H1 (cell line): ENCODE data around the gene TENT4B. TPM values are rescaled to one million over a fixed set of nuclear protein-coding genes. Genes with fewer than 3 reads are reported as not detected.

ENCODE experiments used
- CTCF ChIA-PET: fragments of 300-600 bp; sonication (Branson Sonifier 250); formaldehyde crosslinking; loops from one replicate; lab custom pipeline; 2021; ENCODE audit not compliant: partially characterized antibody; lab: Charles Lee
- POLR2A ChIA-PET: fragments of 300-600 bp; sonication (Branson Sonifier 250); formaldehyde crosslinking; loops from one replicate; lab custom pipeline; 2021; ENCODE audit warnings: inconsistent platforms; ENCODE audit not compliant: partially characterized antibody; lab: Charles Lee
- DNase-seq, 2 experiments: peaks; one replicate each; pipeline versions ENCODE4 v3.0.0 to v3.0.0-alpha.2; 2010 to 2022; ENCODE audit warnings: low spot score in 2 of 2, low read depth in 1 of 2, mixed read lengths in 1 of 2
- FAIRE-seq: peaks from 2 replicates; lab custom pipeline; 2011; peaks lifted over from hg19 to GRCh38; lab: Jason Lieb, UNC
- H2AFZ ChIP-seq: 2 replicates; pipeline ENCODE4 v1.8.1; 2012; ENCODE audit warnings: low read length, inconsistent platforms
- H2AK5ac ChIP-seq: 2 replicates; pipeline ENCODE4 v1.6.1; 2013; ENCODE audit warnings: low read depth, low read length
- H2BK120ac ChIP-seq: replicated peaks from 2 replicates; pipeline ENCODE3; 2013; ENCODE audit warnings: low read depth, low read length, inconsistent platforms
- H2BK12ac ChIP-seq: 2 replicates; pipeline ENCODE4 v1.6.1; 2013; ENCODE audit warnings: low read depth, low read length
- H2BK15ac ChIP-seq: 2 replicates; pipeline ENCODE4 v1.6.1; 2013; ENCODE audit warnings: low read length
- H2BK20ac ChIP-seq: 2 replicates; pipeline ENCODE4 v1.6.1; 2013; ENCODE audit warnings: low read length
- H2BK5ac ChIP-seq: 2 replicates; pipeline ENCODE4 v1.6.1; 2013; ENCODE audit warnings: low read depth, low read length
- H3K14ac ChIP-seq: 2 replicates; pipeline ENCODE4 v1.6.1; 2013; ENCODE audit warnings: inconsistent platforms; ENCODE audit not compliant: insufficient read length
- H3K18ac ChIP-seq: 2 replicates; pipeline ENCODE4 v1.6.1; 2013; ENCODE audit warnings: low read length; ENCODE audit errors: extremely low read depth
- H3K23ac ChIP-seq: 2 replicates; pipeline ENCODE4 v1.6.1; 2013; ENCODE audit warnings: inconsistent platforms; ENCODE audit not compliant: insufficient read length
- H3K23me2 ChIP-seq: 2 replicates; pipeline ENCODE4 v1.6.1; 2013; ENCODE audit warnings: low read depth, low read length
- H3K27ac ChIP-seq: 2 replicates; pipeline ENCODE4 v1.6.1; 2011; ENCODE audit warnings: low read depth, low read length, inconsistent platforms
- H3K27me3 ChIP-seq, 4 experiments: replicated peaks in 1 of 4; 1 replicate in 1 of 4; 2 replicates in 3 of 4; pipeline versions ENCODE4 v1.6.1 to v1.8.1; 2011 to 2013; ENCODE audit warnings: low read length in 3 of 4, mild to moderate bottlenecking in 3 of 4, inconsistent platforms in 2 of 4, mixed read lengths in 2 of 4, moderate library complexity in 1 of 4; ENCODE audit not compliant: control insufficient read depth in 3 of 4, insufficient read depth in 3 of 4; ENCODE audit errors: extremely low read depth in 1 of 4
- H3K36me3 ChIP-seq, 4 experiments: 2 replicates each; pipeline versions ENCODE4 v1.6.1 to v1.8.1; 2011 to 2013; ENCODE audit warnings: mild to moderate bottlenecking in 4 of 4, low read length in 3 of 4, moderate library complexity in 2 of 4, control low read depth in 1 of 4, inconsistent platforms in 1 of 4; ENCODE audit not compliant: insufficient read depth in 4 of 4, control insufficient read depth in 2 of 4
- H3K4ac ChIP-seq: replicated peaks from 2 replicates; pipeline ENCODE3; 2013; ENCODE audit warnings: low read length, low read depth, mixed read lengths, inconsistent platforms; ENCODE audit not compliant: insufficient read length
- H3K4me1 ChIP-seq, 4 experiments: replicated peaks in 1 of 4; 1 replicate in 1 of 4; 2 replicates in 3 of 4; pipeline versions ENCODE4 v1.6.1 to v1.8.1; 2011 to 2013; ENCODE audit warnings: low read length in 3 of 4, inconsistent platforms in 2 of 4, mixed read lengths in 1 of 4; ENCODE audit not compliant: insufficient read depth in 4 of 4, control insufficient read depth in 3 of 4
- H3K4me2 ChIP-seq, 2 experiments: 2 replicates each; pipeline versions ENCODE4 v1.6.1 to v1.8.1; 2011 to 2013; ENCODE audit warnings: low read depth in 2 of 2, low read length in 2 of 2, control low read depth in 1 of 2, inconsistent platforms in 1 of 2, mild to moderate bottlenecking in 1 of 2; ENCODE audit not compliant: insufficient read depth in 1 of 2
- H3K4me3 ChIP-seq, 4 experiments: fragments of 200-600, 300-600 bp in 1 of 4; sonication (generic), shearing (Covaris generic), sonication (Bioruptor Twin) in 1 of 4; 2 replicates each; pipeline versions ENCODE4 v1.5.1 to v1.8.1; 2011 to 2016; ENCODE audit warnings: low read length in 4 of 4, low read depth in 3 of 4, control low read depth in 2 of 4, inconsistent platforms in 2 of 4, mild to moderate bottlenecking in 2 of 4, mixed read lengths in 1 of 4, moderate library complexity in 1 of 4; ENCODE audit not compliant: insufficient read depth in 2 of 4; ENCODE audit errors: extremely low read depth in 1 of 4
- H3K56ac ChIP-seq: replicated peaks from 2 replicates; pipeline ENCODE3; 2013; ENCODE audit warnings: low read depth, mild to moderate bottlenecking, mixed read lengths, low read length, inconsistent platforms; ENCODE audit not compliant: insufficient read length
- H3K79me1 ChIP-seq: 2 replicates; pipeline ENCODE4 v1.6.1; 2013; ENCODE audit warnings: low read depth, low read length, control low read depth
- H3K79me2 ChIP-seq, 2 experiments: 2 replicates each; pipeline versions ENCODE4 v1.6.1 to v1.8.1; 2012 to 2013; ENCODE audit warnings: low read length in 2 of 2, mild to moderate bottlenecking in 2 of 2, inconsistent platforms in 1 of 2; ENCODE audit not compliant: insufficient read depth in 2 of 2, control insufficient read depth in 1 of 2
- H3K9ac ChIP-seq, 4 experiments: replicated peaks in 1 of 4; 1 replicate in 1 of 4; 2 replicates in 3 of 4; pipeline versions ENCODE4 v1.6.1 to v1.8.1; 2011 to 2013; ENCODE audit warnings: low read depth in 3 of 4, low read length in 3 of 4, control low read depth in 2 of 4, mild to moderate bottlenecking in 2 of 4, moderate library complexity in 2 of 4, inconsistent platforms in 1 of 4; ENCODE audit errors: extremely low read depth in 1 of 4
- H3K9me3 ChIP-seq, 2 experiments: 2 replicates each; pipeline versions ENCODE4 v1.6.1 to v1.8.1; 2012 to 2013; ENCODE audit warnings: mild to moderate bottlenecking in 2 of 2, moderate library complexity in 2 of 2, control low read depth in 1 of 2, inconsistent platforms in 1 of 2, low read depth in 1 of 2, low read length in 1 of 2, mixed read lengths in 1 of 2; ENCODE audit not compliant: insufficient read depth in 2 of 2
- H4K20me1 ChIP-seq, 2 experiments: replicated peaks in 1 of 2; 2 replicates each; pipeline versions ENCODE3 to v1.8.1; 2011 to 2013; ENCODE audit warnings: inconsistent platforms in 2 of 2, low read length in 2 of 2, mild to moderate bottlenecking in 1 of 2; ENCODE audit not compliant: insufficient read depth in 2 of 2, control insufficient read depth in 1 of 2
- H4K5ac ChIP-seq: 2 replicates; pipeline ENCODE4 v1.6.1; 2013; ENCODE audit warnings: low read length, low read depth, mixed read lengths, inconsistent platforms; ENCODE audit not compliant: insufficient read length
- H4K8ac ChIP-seq: 2 replicates; pipeline ENCODE4 v1.8.0; 2013; ENCODE audit warnings: mild to moderate bottlenecking, moderate library complexity, low read length, inconsistent platforms; ENCODE audit not compliant: insufficient read depth; ENCODE audit errors: extremely low read depth
- H4K91ac ChIP-seq: replicated peaks from 2 replicates; pipeline ENCODE3; 2013; ENCODE audit warnings: low read length, mixed read lengths, inconsistent platforms; ENCODE audit not compliant: insufficient read length
- CEBPB ChIP-seq: IDR thresholded peaks from 2 replicates; pipeline ENCODE4 v1.6.1; 2012; ENCODE audit warnings: low read depth, low read length
- HDAC6 ChIP-seq: IDR thresholded peaks from one replicate; pipeline ENCODE4 v1.7.1; 2012; ENCODE audit warnings: low read depth, mild to moderate bottlenecking, inconsistent platforms, low read length, moderate library complexity
- NANOG ChIP-seq: IDR thresholded peaks from 2 replicates; pipeline ENCODE4 v1.6.1; 2011; ENCODE audit warnings: low read length, low read depth, mild to moderate bottlenecking, inconsistent platforms; ENCODE audit not compliant: insufficient read depth, poor library complexity, severe bottlenecking
- SIRT6 ChIP-seq: IDR thresholded peaks from one replicate; pipeline ENCODE4 v1.7.1; 2012; ENCODE audit warnings: low read length, inconsistent platforms
- WGBS, 2 experiments: shearing (Covaris generic) in 1 of 2; methylation state at CpG; one replicate each; pipeline versions ENCODE4 v1.1.6 to v1.1.7; 2013 to 2015; ENCODE audit warnings: low lambda C conversion rate in 2 of 2, mixed read lengths in 2 of 2, inconsistent platforms in 1 of 2, low coverage in 1 of 2, missing lambda C conversion rate in 1 of 2; ENCODE audit not compliant: insufficient replicate concordance in 2 of 2, insufficient coverage in 1 of 2, insufficient read length in 1 of 2; ENCODE audit errors: extremely low coverage in 1 of 2, missing lambda C conversion rate in 1 of 2; 5-methylcytosine and 5-hydroxymethylcytosine counted together
- polyA plus RNA-seq, 7 experiments: library from polyadenylated mRNA; depleted of rRNA in 3 of 7; stranded (reverse) in 5 of 7; unstranded in 2 of 7; fragments of >200 nt in 5 of 7; fragments of 200-250 nt in 2 of 7; gene quantifications; 1 replicate in 5 of 7; 2 replicates in 1 of 7; 4 replicates in 1 of 7; pipeline versions ENCODE4 v1.2.1 to v1.2.3, GENCODE V29; 2011 to 2013; ENCODE audit warnings: missing spikeins in 2 of 7, mixed read lengths in 2 of 7
- total RNA-seq: library from RNA; stranded (reverse); fragmentation: NEBNext Ultra II Directional; extraction: Animal tissue kit (Norgen Biotek cat#: 25700); gene quantifications from 2 replicates; pipeline ENCODE4 v1.2.1, GENCODE V29; 2021
- TF ChIP-seq, protein P1 (sequence below): IDR thresholded peaks from 2 replicates; pipeline ENCODE4 v1.6.1; 2012; ENCODE audit warnings: inconsistent platforms
- TF ChIP-seq, protein P2 (sequence below): IDR thresholded peaks from 2 replicates; pipeline ENCODE4 v1.6.1; 2012; ENCODE audit warnings: inconsistent platforms
- TF ChIP-seq, protein P3 (sequence below): IDR thresholded peaks from 2 replicates; pipeline ENCODE4 v1.6.1; 2012; ENCODE audit warnings: low read length, inconsistent platforms
- TF ChIP-seq, protein P4 (sequence below), 3 experiments: IDR thresholded peaks; 1 replicate in 2 of 3; 2 replicates in 1 of 3; pipeline versions ENCODE4 v1.5.1 to v1.6.1; 2011; ENCODE audit warnings: low read length in 3 of 3, mild to moderate bottlenecking in 3 of 3, inconsistent platforms in 2 of 3, low read depth in 1 of 3, moderate library complexity in 1 of 3; ENCODE audit not compliant: insufficient read depth in 1 of 3; ENCODE audit errors: control extremely low read depth in 1 of 3

Gene TENT4B
- total and polyA plus RNA-seq, 2 of the 8 experiments (the other 6 are each of a cell fraction or from before 2014, with no cell fraction given): 4.2 to 15.7 TPM

DNA sequence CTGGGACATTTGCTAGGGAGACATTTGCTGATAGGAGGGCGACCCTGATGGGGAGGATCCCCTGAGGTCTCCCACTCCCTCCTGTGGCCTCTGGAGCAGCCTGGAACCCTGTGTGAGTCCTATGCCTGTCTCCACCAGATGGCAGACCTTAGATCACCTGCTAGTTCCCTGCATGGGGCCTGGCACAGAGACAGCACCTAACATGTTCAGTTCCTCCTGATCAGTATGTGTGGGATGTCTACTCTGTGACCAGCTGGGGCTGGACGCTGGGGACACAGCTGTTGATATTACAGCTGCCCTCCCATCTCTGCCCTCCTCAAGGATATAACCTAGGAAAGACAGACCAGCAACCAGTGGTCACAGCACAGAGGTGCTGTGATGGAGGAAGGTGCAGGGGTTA is 112.2 kb downstream of the TENT4B start:
- H2AK5ac ChIP-seq: no peak overlapping the region
- no peaks in the 10 kb centered on the region for H3K27me3 ChIP-seq
- no peaks in the 10 kb centered on the region for H3K9me3 ChIP-seq
- no peaks in the 10 kb centered on the region for H3K23me2 ChIP-seq
- no peak overlapping the region for H3K27ac ChIP-seq
- WGBS, 2 experiments: 88% methylated on average over 1 of the region's 2 CpGs; no CpG with 5 or more reads in 1 of the 2 experiments
- no peak overlapping the region for H3K4me3 ChIP-seq
- no peak overlapping the region for H2BK120ac ChIP-seq
- POLR2A ChIA-PET: interaction anchor here (0.6 kb wide), 1 partner anchor 110 kb away, joined by 4 read pairs; no protein-coding TSS in a partner anchor
- no peak overlapping the region for H2BK5ac ChIP-seq
- no peak overlapping the region for H3K4me2 ChIP-seq
- no peak overlapping the region for H3K4ac ChIP-seq
- H3K79me2 ChIP-seq: no peaks in the 10 kb centered on the region
- no peak for FAIRE-seq
- no peak overlapping the region for H4K91ac ChIP-seq
- H4K8ac ChIP-seq: no peak overlapping the region
- H3K14ac ChIP-seq: no peak overlapping the region
- no peak overlapping the region for H3K9ac ChIP-seq
- H4K20me1 ChIP-seq: no peaks in the 10 kb centered on the region
- CTCF ChIA-PET: interaction anchor here (0.7 to 3.1 kb wide), 4 partner anchors 10 to 94 kb away, joined by 3 to 9 read pairs (median 4); no protein-coding TSS in a partner anchor
- no peaks in the 10 kb centered on the region for H3K79me1 ChIP-seq
- no peak overlapping the region for H4K5ac ChIP-seq
- H3K4me1 ChIP-seq: peaks cover 0 to 12% (median 8%) of the 10 kb centered on the region in 4 experiments; a peak in 6 of 7 replicates
- H3K18ac ChIP-seq: no peak overlapping the region
- peak overlapping the region; percentile 6; the same call in 1 of the 2 replicates for H2BK12ac ChIP-seq
- H3K36me3 ChIP-seq: no peaks in the 10 kb centered on the region
- no peak overlapping the region for H3K56ac ChIP-seq
- H2BK20ac ChIP-seq: no peak overlapping the region; the same call in 1 of the 2 replicates
- H2AFZ ChIP-seq: no peak overlapping the region
- no peak overlapping the region for H2BK15ac ChIP-seq
- no peak overlapping the region for H3K23ac ChIP-seq
- no peak for DNase-seq
- TF ChIP-seq, protein P1, sequence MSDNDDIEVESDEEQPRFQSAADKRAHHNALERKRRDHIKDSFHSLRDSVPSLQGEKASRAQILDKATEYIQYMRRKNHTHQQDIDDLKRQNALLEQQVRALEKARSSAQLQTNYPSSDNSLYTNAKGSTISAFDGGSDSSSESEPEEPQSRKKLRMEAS: no peak
- no peak for TF ChIP-seq SIRT6
- TF ChIP-seq NANOG: no peak
- TF ChIP-seq CEBPB: no peak
- TF ChIP-seq, protein P2, sequence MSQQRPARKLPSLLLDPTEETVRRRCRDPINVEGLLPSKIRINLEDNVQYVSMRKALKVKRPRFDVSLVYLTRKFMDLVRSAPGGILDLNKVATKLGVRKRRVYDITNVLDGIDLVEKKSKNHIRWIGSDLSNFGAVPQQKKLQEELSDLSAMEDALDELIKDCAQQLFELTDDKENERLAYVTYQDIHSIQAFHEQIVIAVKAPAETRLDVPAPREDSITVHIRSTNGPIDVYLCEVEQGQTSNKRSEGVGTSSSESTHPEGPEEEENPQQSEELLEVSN: no peak
- TF ChIP-seq, protein P3, sequence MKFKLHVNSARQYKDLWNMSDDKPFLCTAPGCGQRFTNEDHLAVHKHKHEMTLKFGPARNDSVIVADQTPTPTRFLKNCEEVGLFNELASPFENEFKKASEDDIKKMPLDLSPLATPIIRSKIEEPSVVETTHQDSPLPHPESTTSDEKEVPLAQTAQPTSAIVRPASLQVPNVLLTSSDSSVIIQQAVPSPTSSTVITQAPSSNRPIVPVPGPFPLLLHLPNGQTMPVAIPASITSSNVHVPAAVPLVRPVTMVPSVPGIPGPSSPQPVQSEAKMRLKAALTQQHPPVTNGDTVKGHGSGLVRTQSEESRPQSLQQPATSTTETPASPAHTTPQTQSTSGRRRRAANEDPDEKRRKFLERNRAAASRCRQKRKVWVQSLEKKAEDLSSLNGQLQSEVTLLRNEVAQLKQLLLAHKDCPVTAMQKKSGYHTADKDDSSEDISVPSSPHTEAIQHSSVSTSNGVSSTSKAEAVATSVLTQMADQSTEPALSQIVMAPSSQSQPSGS: no peak
- TF ChIP-seq HDAC6: no peak
- TF ChIP-seq, protein P4, sequence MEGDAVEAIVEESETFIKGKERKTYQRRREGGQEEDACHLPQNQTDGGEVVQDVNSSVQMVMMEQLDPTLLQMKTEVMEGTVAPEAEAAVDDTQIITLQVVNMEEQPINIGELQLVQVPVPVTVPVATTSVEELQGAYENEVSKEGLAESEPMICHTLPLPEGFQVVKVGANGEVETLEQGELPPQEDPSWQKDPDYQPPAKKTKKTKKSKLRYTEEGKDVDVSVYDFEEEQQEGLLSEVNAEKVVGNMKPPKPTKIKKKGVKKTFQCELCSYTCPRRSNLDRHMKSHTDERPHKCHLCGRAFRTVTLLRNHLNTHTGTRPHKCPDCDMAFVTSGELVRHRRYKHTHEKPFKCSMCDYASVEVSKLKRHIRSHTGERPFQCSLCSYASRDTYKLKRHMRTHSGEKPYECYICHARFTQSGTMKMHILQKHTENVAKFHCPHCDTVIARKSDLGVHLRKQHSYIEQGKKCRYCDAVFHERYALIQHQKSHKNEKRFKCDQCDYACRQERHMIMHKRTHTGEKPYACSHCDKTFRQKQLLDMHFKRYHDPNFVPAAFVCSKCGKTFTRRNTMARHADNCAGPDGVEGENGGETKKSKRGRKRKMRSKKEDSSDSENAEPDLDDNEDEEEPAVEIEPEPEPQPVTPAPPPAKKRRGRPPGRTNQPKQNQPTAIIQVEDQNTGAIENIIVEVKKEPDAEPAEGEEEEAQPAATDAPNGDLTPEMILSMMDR (IDR thresholded peaks at IDR 0.05; ENCODE audit: control extremely low read depth in 1 of 3, insufficient read depth in 1 of 3, low read depth in 1 of 3, low read length in 3 of 3): peak; percentile 36 to 48 (median 41)
